Brain microvascular endothelial cell (primary cell): ENCODE data around the gene IL11.
"Not testable (repeated sequence)": the region's sequence is repeated elsewhere in the genome, so short reads cannot be mapped to it uniquely, and the experiment has no call there.

Source experiments
- DNase-seq: peaks from one replicate; pipeline ENCODE4 v3.0.0-alpha.2; 2020
- H3K27ac ChIP-seq: fragments of 250-450 bp; sonication (Bioruptor Pico); 2 replicates; pipeline ENCODE4 v1.5.1; 2020; ENCODE audit warnings: mild to moderate bottlenecking, moderate library complexity
- H3K27me3 ChIP-seq: fragments of 250-450 bp; sonication (Bioruptor Pico); replicated peaks from 2 replicates; pipeline ENCODE4 v1.5.1; 2020; ENCODE audit warnings: mild to moderate bottlenecking
- H3K36me3 ChIP-seq: fragments of 250-450 bp; sonication (Bioruptor Pico); replicated peaks from 2 replicates; pipeline ENCODE4 v1.5.1; 2020; ENCODE audit warnings: mild to moderate bottlenecking
- H3K4me3 ChIP-seq: 2 replicates; pipeline ENCODE4 v1.5.1; 2011; ENCODE audit warnings: low read depth, mild to moderate bottlenecking, control low read depth, low read length, moderate library complexity
- CTCF ChIP-seq: IDR thresholded peaks from 2 replicates; pipeline ENCODE4 v1.5.1; 2011; ENCODE audit warnings: low read depth, mild to moderate bottlenecking, moderate library complexity, low read length, control low read depth, inconsistent platforms; ENCODE audit errors: missing control alignments
- in situ Hi-C: cut with HindIII; loops from 2 replicates; pipeline ENCODE4 v1.10.0; 2017; ENCODE audit warnings: low sequenced_read_pairs, low pct_ligation_motif_present

IL11 gene

GRCh38 chr19:55370305-55370988, at the start of gene IL11:
TSS of gene IL11 (minus strand) at chr19:55370463. CDS start at chr19:55370310, 153 bp downstream.
- no peaks in the 10 kb centered on the region for H3K36me3 ChIP-seq
- peak within 1 kb of the TSS; percentile 68 for H3K27ac ChIP-seq
- TF ChIP-seq CTCF = no peak
- peak within 1 kb of the TSS; percentile 83 for H3K4me3 ChIP-seq
- in situ Hi-C loops = no loop called here
- peak; percentile 32 for DNase-seq
- H3K27me3 ChIP-seq = no peaks in the 10 kb centered on the region

DNA sequence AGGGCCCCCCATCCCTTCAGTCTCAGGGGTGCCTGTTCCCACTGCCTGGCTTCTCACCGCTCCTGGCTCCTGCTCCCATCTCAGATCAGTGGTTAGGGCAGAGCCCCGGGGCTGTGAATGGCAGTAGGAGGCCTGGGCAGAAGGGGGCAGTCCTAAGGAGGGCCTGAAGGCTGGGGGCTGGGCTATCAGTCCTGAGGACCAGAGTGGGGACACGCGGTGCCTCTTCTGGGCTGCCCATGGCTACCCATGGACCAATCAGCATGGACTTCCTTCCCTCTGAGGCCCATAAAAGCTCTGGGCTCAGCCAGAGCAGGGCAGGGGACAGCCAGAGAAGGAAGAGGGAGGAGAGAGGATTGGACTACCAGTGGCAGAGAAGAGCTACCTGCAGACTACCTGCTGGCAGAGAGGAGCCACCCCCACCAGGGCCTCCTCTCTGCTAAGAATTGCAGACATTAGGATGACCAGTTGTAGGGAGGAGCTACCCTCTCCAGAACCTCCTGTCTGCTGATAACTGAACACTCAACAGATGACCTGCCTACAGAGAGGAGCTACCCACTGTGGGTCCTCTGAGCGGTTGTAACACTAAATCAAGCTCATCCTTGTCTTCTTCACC, 49.5 kb upstream of the IL11 start:
- no peaks in the 10 kb centered on the region for H3K36me3 ChIP-seq
- no peaks in the 10 kb centered on the region for H3K27me3 ChIP-seq
- H3K4me3 ChIP-seq = no peak overlapping the region
- no peak overlapping the region for H3K27ac ChIP-seq
- in situ Hi-C loops = no loop called here
- no peak for TF ChIP-seq CTCF
- DNase-seq = no peak

DNA sequence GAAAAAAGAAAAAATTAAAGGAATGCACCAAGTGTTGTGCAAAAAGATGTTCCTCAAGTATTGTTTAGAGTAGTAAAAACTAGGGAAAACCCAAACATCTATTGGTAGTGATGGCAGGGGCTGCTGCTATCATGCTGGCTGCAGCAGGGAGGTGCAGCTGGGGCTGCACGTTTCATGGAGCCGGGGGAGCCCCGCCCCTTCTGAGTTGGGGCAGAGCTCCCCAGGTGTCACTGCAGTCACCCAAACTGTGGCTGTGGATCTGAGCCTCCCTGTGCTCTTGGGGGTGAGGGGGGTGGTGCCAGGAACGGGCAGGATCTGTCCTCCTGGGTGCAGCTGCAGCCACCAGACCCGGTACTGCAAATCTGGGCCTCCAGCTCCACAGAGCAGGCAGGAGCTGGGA, 48.8 kb upstream of the IL11 start:
- Histone ChIP-seq H3K27ac (no peak overlapping the region), H3K27me3 (no peaks in the 10 kb centered on the region), H3K36me3 (no peaks in the 10 kb centered on the region), H3K4me3 (no peak overlapping the region)
- TF ChIP-seq CTCF = no peak
- DNase-seq = no peak
- in situ Hi-C loops = no loop called here

GRCh38 chr19:55418185-55418584, 47.9 kb upstream of the IL11 start:
- peak; percentile 80 for DNase-seq
- H3K36me3 ChIP-seq = no peaks in the 10 kb centered on the region
- no peak overlapping the region for H3K4me3 ChIP-seq
- TF ChIP-seq CTCF = peak; percentile 81
- in situ Hi-C loops = no loop called here
- H3K27me3 ChIP-seq = no peaks in the 10 kb centered on the region
- no peak overlapping the region for H3K27ac ChIP-seq

DNA sequence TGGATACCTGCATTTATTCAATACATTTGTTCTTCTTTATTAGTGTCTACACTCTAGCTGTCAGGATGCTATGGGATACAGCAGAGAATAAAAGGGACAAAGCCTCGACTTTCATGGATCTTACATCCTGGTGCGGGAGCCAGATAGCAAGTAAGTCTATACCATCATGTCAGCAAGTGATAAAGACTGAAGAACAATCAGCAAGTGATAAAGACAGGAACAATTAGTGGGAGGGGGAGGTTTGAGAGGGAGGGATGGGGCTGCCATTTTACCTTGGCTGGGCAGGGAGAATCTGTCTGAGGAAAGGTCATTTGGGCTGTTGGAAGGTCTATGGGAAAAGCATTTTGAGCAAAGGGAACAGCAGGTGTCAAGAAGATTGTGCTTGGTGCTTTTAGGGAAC, 39.9 kb upstream of the IL11 start:
- no peak overlapping the region for H3K4me3 ChIP-seq
- peaks cover 11% of the 10 kb centered on the region for H3K36me3 ChIP-seq
- no peak for DNase-seq
- H3K27me3 ChIP-seq = no peaks in the 10 kb centered on the region
- in situ Hi-C loops = no loop called here
- H3K27ac ChIP-seq = no peak overlapping the region
- TF ChIP-seq CTCF = no peak

GRCh38 chr19:55409179-55409578, 38.9 kb upstream of the IL11 start:
- in situ Hi-C loops, DNase-seq, H3K4me3 ChIP-seq, H3K27ac ChIP-seq, H3K27me3 ChIP-seq: not testable (repeated sequence)
- H3K36me3 ChIP-seq = peaks cover 15% of the 10 kb centered on the region
